Trophoblast cell (in vitro differentiated cells and primary cell): ENCODE data around the gene AFF2.

Experiments
- DNase-seq, 2 donors: peaks; one replicate each; pipeline ENCODE4 v3.0.0-alpha.2; 2016
- H2AFZ ChIP-seq: 2 replicates; pipeline ENCODE4 v1.6.1; 2013; ENCODE audit warnings: low read length, moderate library complexity, mild to moderate bottlenecking; ENCODE audit not compliant: insufficient read depth, poor library complexity
- H2AK5ac ChIP-seq: 2 replicates; pipeline ENCODE4 v1.6.1; 2013; ENCODE audit warnings: mild to moderate bottlenecking, low read length
- H2BK120ac ChIP-seq: 2 replicates; pipeline ENCODE4 v1.6.1; 2013; ENCODE audit warnings: low read length, mild to moderate bottlenecking, moderate library complexity; ENCODE audit not compliant: insufficient read depth, poor library complexity
- H2BK12ac ChIP-seq: 2 replicates; pipeline ENCODE4 v1.6.1; 2013; ENCODE audit warnings: mild to moderate bottlenecking, low read length, moderate library complexity
- H2BK5ac ChIP-seq: 2 replicates; pipeline ENCODE4 v1.6.1; 2013; ENCODE audit warnings: low read length, low read depth, moderate library complexity, mild to moderate bottlenecking; ENCODE audit not compliant: poor library complexity
- H3K14ac ChIP-seq: 2 replicates; pipeline ENCODE4 v1.6.1; 2013; ENCODE audit warnings: mild to moderate bottlenecking, low read length
- H3K18ac ChIP-seq: 2 replicates; pipeline ENCODE4 v1.6.1; 2013; ENCODE audit warnings: mild to moderate bottlenecking, low read length
- H3K23ac ChIP-seq: 2 replicates; pipeline ENCODE4 v1.6.1; 2013; ENCODE audit warnings: low read length
- H3K27ac ChIP-seq: 2 replicates; pipeline ENCODE4 v1.5.1; 2013; ENCODE audit warnings: low read depth, mild to moderate bottlenecking, inconsistent platforms, low read length, moderate library complexity
- H3K27me3 ChIP-seq: 2 replicates; pipeline ENCODE4 v1.6.1; 2013; ENCODE audit warnings: inconsistent platforms, mild to moderate bottlenecking, low read length, moderate library complexity; ENCODE audit not compliant: insufficient read depth
- H3K36me3 ChIP-seq, 2 experiments: 1 replicate in 1 of 2; 2 replicates in 1 of 2; pipeline ENCODE4 v1.6.1; 2013; ENCODE audit warnings: low read length in 2 of 2, mild to moderate bottlenecking in 2 of 2, moderate library complexity in 1 of 2; ENCODE audit not compliant: insufficient read depth in 2 of 2, control insufficient read depth in 1 of 2
- H3K4ac ChIP-seq: 2 replicates; pipeline ENCODE4 v1.6.1; 2013; ENCODE audit warnings: low read depth, mild to moderate bottlenecking, low read length, moderate library complexity
- H3K4me1 ChIP-seq, 2 experiments: 1 replicate in 1 of 2; 2 replicates in 1 of 2; pipeline ENCODE4 v1.6.1; 2013; ENCODE audit warnings: low read length in 2 of 2, mild to moderate bottlenecking in 2 of 2, moderate library complexity in 1 of 2; ENCODE audit not compliant: insufficient read depth in 2 of 2, control insufficient read depth in 1 of 2
- H3K4me2 ChIP-seq: 2 replicates; pipeline ENCODE4 v1.6.1; 2013; ENCODE audit warnings: inconsistent platforms, mild to moderate bottlenecking, low read length, moderate library complexity
- H3K4me3 ChIP-seq: 2 replicates; pipeline ENCODE4 v1.5.1; 2013; ENCODE audit warnings: mild to moderate bottlenecking, low read depth, low read length, inconsistent platforms
- H3K79me1 ChIP-seq: one replicate; pipeline ENCODE4 v1.6.1; 2013; ENCODE audit warnings: low read length
- H3K79me2 ChIP-seq: 2 replicates; pipeline ENCODE4 v1.6.1; 2013; ENCODE audit warnings: low read length, mild to moderate bottlenecking; ENCODE audit not compliant: control insufficient read depth, insufficient read depth, poor library complexity
- H3K9ac ChIP-seq: 2 replicates; pipeline ENCODE4 v1.6.1; 2013; ENCODE audit warnings: mild to moderate bottlenecking, low read length
- H3K9me3 ChIP-seq: 2 replicates; pipeline ENCODE4 v1.6.1; 2013; ENCODE audit warnings: low read depth, mild to moderate bottlenecking, control low read depth, inconsistent platforms, low read length; ENCODE audit not compliant: insufficient read depth
- H4K12ac ChIP-seq: 2 replicates; pipeline ENCODE4 v1.6.1; 2013; ENCODE audit warnings: low read depth, mild to moderate bottlenecking, low read length, moderate library complexity
- H4K8ac ChIP-seq: 2 replicates; pipeline ENCODE4 v1.6.1; 2013; ENCODE audit warnings: low read depth, mild to moderate bottlenecking, low read length, moderate library complexity
- H4K91ac ChIP-seq: one replicate; pipeline ENCODE4 v1.6.1; 2013; ENCODE audit warnings: low read depth, mild to moderate bottlenecking, low read length, moderate library complexity
- WGBS: extraction: QIAGEN DNeasy Blood & Tissue Kit; methylation state at CpG from one replicate; pipeline ENCODE4 v1.1.7; 2013; ENCODE audit warnings: missing lambda C conversion rate; ENCODE audit not compliant: insufficient read length, insufficient coverage; ENCODE audit errors: extremely low coverage; 5-methylcytosine and 5-hydroxymethylcytosine counted together

Gene AFF2

GRCh38 chrX:148522006-148522405, 21.6 kb downstream of the AFF2 start:
- H3K4ac ChIP-seq = no peak overlapping the region
- no peak overlapping the region for H3K4me3 ChIP-seq
- no peak overlapping the region for H3K4me2 ChIP-seq
- no peak overlapping the region for H2BK5ac ChIP-seq
- no peak overlapping the region for H3K18ac ChIP-seq
- H2BK12ac ChIP-seq = no peak overlapping the region
- no peak overlapping the region for H4K91ac ChIP-seq
- H2AK5ac ChIP-seq = no peak overlapping the region
- H3K4me1 ChIP-seq = no peaks in the 10 kb centered on the region
- H3K9me3 ChIP-seq = no peaks in the 10 kb centered on the region
- H3K79me1 ChIP-seq = no peaks in the 10 kb centered on the region
- H3K27me3 ChIP-seq = no peaks in the 10 kb centered on the region
- no peak overlapping the region for H3K9ac ChIP-seq
- H3K23ac ChIP-seq = no peak overlapping the region
- H2BK120ac ChIP-seq = no peak overlapping the region
- WGBS = no CpG with 5 or more reads among the region's 5 CpGs
- no peak overlapping the region for H4K8ac ChIP-seq
- DNase-seq = no peak
- H3K36me3 ChIP-seq = no peaks in the 10 kb centered on the region
- no peak overlapping the region for H3K27ac ChIP-seq
- no peak overlapping the region for H3K14ac ChIP-seq
- H3K79me2 ChIP-seq = no peaks in the 10 kb centered on the region
- H2AFZ ChIP-seq = no peak overlapping the region
- no peak overlapping the region for H4K12ac ChIP-seq

- H4K12ac ChIP-seq = no peak overlapping the region
- no peak for DNase-seq
- no peak overlapping the region for H2AFZ ChIP-seq
- H4K91ac ChIP-seq = no peak overlapping the region
- H3K9me3 ChIP-seq = no peaks in the 10 kb centered on the region
- H3K4ac ChIP-seq = no peak overlapping the region
- H2BK5ac ChIP-seq = no peak overlapping the region
- no CpG with 5 or more reads among the region's 6 CpGs for WGBS
- H3K14ac ChIP-seq = no peak overlapping the region
- H4K8ac ChIP-seq = no peak overlapping the region
- no peaks in the 10 kb centered on the region for H3K4me1 ChIP-seq
- H3K36me3 ChIP-seq = no peaks in the 10 kb centered on the region
- no peak overlapping the region for H3K4me3 ChIP-seq
- no peak overlapping the region for H3K18ac ChIP-seq
- no peak overlapping the region for H3K27ac ChIP-seq
- no peaks in the 10 kb centered on the region for H3K27me3 ChIP-seq
- H2BK12ac ChIP-seq = no peak overlapping the region
- no peak overlapping the region for H3K23ac ChIP-seq
- H2BK120ac ChIP-seq = no peak overlapping the region
- H3K4me2 ChIP-seq = no peak overlapping the region
- H3K79me2 ChIP-seq = no peaks in the 10 kb centered on the region
- H3K9ac ChIP-seq = no peak overlapping the region
- no peak overlapping the region for H2AK5ac ChIP-seq
- no peaks in the 10 kb centered on the region for H3K79me1 ChIP-seq
Observed at GRCh38 chrX:148523303-148524080, 23.1 kb downstream of the AFF2 start.

GRCh38 chrX:148530464-148531077, 30.2 kb downstream of the AFF2 start:
- Histone ChIP-seq H3K4me3 (no peak overlapping the region), H2BK12ac (no peak overlapping the region), H3K36me3 (no peaks in the 10 kb centered on the region), H3K14ac (no peak overlapping the region), H2BK5ac (no peak overlapping the region), H4K91ac (no peak overlapping the region), H3K27ac (no peak overlapping the region), H3K79me2 (no peaks in the 10 kb centered on the region), H4K12ac (no peak overlapping the region), H3K4me2 (no peak overlapping the region), H3K27me3 (no peaks in the 10 kb centered on the region), H4K8ac (no peak overlapping the region), H3K9me3 (no peaks in the 10 kb centered on the region), H3K9ac (no peak overlapping the region), H3K4ac (no peak overlapping the region), H3K23ac (no peak overlapping the region), H2AK5ac (no peak overlapping the region), H2AFZ (no peak overlapping the region), H3K4me1 (no peaks in the 10 kb centered on the region), H3K79me1 (no peaks in the 10 kb centered on the region), H2BK120ac (no peak overlapping the region), H3K18ac (no peak overlapping the region)
- peak in 1 of 2 donors; percentile 47 for DNase-seq
- no CpG with 5 or more reads among the region's 2 CpGs for WGBS

GRCh38 chrX:148534291-148534690, 33.9 kb downstream of the AFF2 start:
- Histone ChIP-seq H3K14ac (no peak overlapping the region), H3K4me2 (no peak overlapping the region), H2BK5ac (no peak overlapping the region), H3K79me2 (no peaks in the 10 kb centered on the region), H4K12ac (no peak overlapping the region), H3K27ac (no peak overlapping the region), H3K27me3 (no peaks in the 10 kb centered on the region), H3K9me3 (no peaks in the 10 kb centered on the region), H3K4ac (no peak overlapping the region), H3K9ac (no peak overlapping the region), H2BK12ac (no peak overlapping the region), H3K23ac (no peak overlapping the region), H3K4me1 (peaks cover 0 to 2% of the 10 kb centered on the region in 2 experiments), H3K18ac (no peak overlapping the region), H2AFZ (no peak overlapping the region), H3K4me3 (no peak overlapping the region), H3K79me1 (no peaks in the 10 kb centered on the region), H2BK120ac (no peak overlapping the region), H2AK5ac (no peak overlapping the region), H4K8ac (no peak overlapping the region), H4K91ac (no peak overlapping the region), H3K36me3 (no peaks in the 10 kb centered on the region)
- no CpG with 5 or more reads among the region's 2 CpGs for WGBS
- no peak for DNase-seq
